Fibroblast of villous mesenchyme (primary cell): ENCODE measurements around the gene KRTAP4-5. TPM values are rescaled to one million over a fixed set of nuclear protein-coding genes. Genes with fewer than 3 reads are reported as not detected.
"Not testable (repeated sequence)": the region's sequence is repeated elsewhere in the genome, so short reads cannot be mapped to it uniquely, and the experiment has no call there.

ENCODE experiments used
- DNase-seq: peaks from one replicate; pipeline ENCODE4 v3.0.0-alpha.2; 2010; ENCODE audit warnings: low read depth
- H3K4me3 ChIP-seq: 2 replicates; pipeline ENCODE4 v1.5.1; 2011; ENCODE audit warnings: low read depth, mild to moderate bottlenecking, low read length
- CTCF ChIP-seq: IDR thresholded peaks from 2 replicates; pipeline ENCODE4 v1.5.1; 2012; ENCODE audit warnings: low read depth, mild to moderate bottlenecking, low read length; ENCODE audit not compliant: insufficient read depth
- total RNA-seq: library from RNA; depleted of rRNA; stranded (reverse); fragments of >200 nt; gene quantifications from 2 replicates; pipeline ENCODE4 v1.2.3, GENCODE V29; 2012

The KRTAP4-5 gene
- total RNA-seq, 1 donor, result not detected

DNA sequence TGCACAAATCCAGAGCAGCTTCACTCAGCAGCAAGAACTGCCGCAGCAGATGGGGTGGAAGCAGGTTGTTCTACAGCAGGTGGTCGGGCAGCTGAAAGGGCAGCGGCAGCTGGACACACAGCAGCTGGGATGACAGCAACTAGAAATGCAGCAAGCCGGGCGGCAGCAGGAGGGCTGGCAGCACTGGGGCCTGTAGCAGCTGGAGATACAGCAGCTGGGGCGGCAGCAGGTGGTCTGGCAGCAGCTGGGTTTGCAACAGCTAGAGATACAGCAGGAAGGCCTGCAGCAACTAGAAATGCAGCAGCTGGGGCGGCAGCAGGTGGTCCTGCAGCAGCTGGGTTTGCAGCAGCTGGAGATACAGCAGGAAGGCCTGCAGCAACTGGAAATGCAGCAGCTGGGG, 17.9 kb upstream of the KRTAP4-5 start:
- DNase-seq, result no peak
- no peak for TF ChIP-seq CTCF
- no peak overlapping the region for H3K4me3 ChIP-seq

GRCh38 chr17:41163828-41164227, 14.2 kb upstream of the KRTAP4-5 start:
- no peak overlapping the region for H3K4me3 ChIP-seq
- no peak for TF ChIP-seq CTCF
- DNase-seq, result no peak

GRCh38 chr17:41160648-41161047, 11.0 kb upstream of the KRTAP4-5 start, which contains the start of gene KRTAP4-4:
Gene KRTAP4-4 (minus strand): TSS chr17:41160748. CDS start chr17:41160691, 57 bp downstream.
- no peak for TF ChIP-seq CTCF
- H3K4me3 ChIP-seq, result no peak within 1 kb of the TSS
- no peak for DNase-seq

DNA sequence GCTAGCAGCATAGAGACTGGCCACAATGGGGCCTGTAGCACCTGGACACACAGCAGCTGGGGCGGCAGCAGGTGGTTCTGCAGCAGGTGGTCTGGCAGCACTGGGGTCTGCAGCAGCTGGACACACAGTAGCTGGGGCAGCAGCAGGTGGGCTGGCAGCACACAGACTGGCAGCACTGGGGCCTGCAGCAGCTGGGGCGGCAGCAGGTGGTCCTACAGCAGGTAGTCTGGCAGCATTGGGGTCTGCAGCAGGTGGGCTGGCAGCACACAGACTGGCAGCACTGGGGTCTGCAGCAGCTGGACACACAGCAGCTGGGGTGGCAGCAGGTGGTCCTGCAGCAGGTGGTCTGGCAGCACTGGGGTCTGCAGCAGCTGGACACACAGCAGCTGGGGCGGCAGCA, 10.6 kb upstream of the KRTAP4-5 start:
- DNase-seq, H3K4me3 ChIP-seq: not testable (repeated sequence)

DNA sequence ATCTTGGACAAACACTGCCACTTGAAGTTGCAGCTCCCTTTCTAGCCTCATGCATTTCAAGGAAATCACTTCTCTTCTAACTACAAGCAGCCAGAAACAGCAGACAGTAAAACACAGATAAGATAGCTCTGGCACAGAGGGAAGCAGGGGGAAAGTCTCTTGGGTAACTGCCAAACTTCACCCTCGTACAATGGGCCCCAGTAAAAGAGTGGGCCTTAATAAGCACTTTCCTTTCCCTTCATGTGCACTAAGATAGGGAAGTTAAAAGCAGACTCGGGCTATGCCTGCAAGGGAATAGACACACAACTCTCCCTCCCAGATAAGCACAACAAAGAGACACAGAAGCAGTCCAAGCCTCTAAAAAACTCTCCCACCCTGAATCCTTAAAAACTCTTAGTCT, 4.2 kb upstream of the KRTAP4-5 start:
- peak; percentile 22 for DNase-seq
- no peak for TF ChIP-seq CTCF
- H3K4me3 ChIP-seq, result no peak overlapping the region

DNA sequence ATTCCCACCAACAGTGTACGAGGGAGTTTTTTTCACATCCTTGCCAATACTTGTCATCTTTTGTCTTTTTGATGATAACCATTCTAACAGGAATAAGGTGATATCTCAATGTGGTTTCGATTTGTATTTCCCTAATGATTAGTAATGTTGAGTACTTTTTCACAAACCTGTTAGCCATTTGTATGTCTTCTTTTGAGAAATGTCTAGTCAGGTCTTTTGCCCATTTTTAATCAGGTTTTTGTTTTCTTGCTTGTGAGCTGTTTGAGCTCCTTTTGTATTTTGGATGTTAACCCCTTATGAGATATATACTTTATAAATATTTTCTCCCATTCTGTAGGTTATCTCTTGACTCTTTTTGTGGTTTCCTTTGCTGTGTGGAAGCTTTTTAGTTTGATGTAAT, 1.9 kb upstream of the KRTAP4-5 start:
- H3K4me3 ChIP-seq, result no peak overlapping the region
- DNase-seq, result no peak
- no peak for TF ChIP-seq CTCF

- no peak for TF ChIP-seq CTCF
- no peak for DNase-seq
- H3K4me3 ChIP-seq, result no peak overlapping the region
Measured at GRCh38 chr17:41150026-41150425, 401 bp upstream of the KRTAP4-5 start.

DNA sequence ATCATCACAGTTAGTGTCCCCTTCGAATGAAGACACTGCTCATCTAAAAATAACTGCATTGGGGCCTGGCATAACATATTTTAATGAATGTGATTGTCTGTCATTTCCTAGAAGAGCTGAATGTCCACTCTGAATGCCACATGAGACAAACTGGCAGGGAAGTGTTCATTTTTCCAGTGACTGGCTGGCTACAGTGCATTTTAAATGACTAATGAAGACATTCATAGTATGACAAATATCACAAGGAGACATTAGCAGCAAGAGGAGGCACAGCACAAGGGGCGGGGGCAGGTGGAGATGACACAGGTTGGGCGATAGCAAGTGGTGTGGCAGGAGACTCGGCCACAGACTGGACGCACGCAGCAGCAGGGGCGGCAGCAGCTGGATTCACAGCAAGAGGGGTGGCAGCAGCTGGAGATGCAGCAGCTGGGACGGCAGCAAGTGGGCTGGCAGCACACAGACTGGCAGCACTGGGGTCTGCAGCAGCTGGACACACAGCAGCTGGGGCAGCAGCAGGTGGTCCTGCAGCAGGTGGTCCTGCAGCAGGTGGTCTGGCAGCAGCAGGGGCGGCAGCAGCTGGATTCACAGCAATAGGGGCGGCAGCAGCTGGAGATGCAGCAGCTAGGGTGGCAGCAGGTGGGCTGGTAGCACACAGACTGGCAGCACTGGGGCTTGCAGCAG, 514 bp downstream of the KRTAP4-5 start:
- not testable (repeated sequence) for DNase-seq, H3K4me3 ChIP-seq
